Measurements from ENCODE around the gene LRRC32. TPM values are rescaled to one million over a fixed set of nuclear protein-coding genes. Genes with fewer than 3 reads are reported as not detected.
"Not testable (repeated sequence)": the region's sequence is repeated elsewhere in the genome, so short reads cannot be mapped to it uniquely, and the experiment has no call there.

The LRRC32 gene
- total RNA-seq, 1 donor from 2014 or later, result 25.8 TPM

DNA sequence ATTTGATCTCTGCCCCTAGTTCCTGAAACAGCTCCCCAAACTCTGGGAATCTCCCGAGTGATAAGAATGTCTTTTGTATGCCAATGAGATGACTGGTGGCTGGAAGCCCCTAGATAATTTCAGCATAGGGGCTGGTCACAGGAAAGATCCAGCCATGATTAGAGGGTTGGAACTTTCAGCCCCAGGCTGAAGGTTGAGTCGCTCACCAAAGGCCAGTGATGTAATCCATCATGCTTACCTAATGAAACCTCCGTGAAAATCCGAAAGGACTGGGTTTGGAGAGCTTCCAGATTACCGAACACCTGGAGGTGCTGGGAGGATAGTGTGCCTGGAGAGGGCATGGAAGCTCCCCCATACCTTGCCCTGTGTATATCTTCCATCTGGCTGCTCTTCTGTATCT is 26.0 kb downstream of the LRRC32 start:
- ChIA-PET CTCF (no interaction called here), POLR2A (no interaction called here)
- intact Hi-C loops (cut with micrococcal nuclease), result no loop called here
- Mint-ChIP-seq H3K4me3 (no peak overlapping the region), H3K36me3 (ENCODE audit: low read depth) (no peaks in the 10 kb centered on the region), H3K27me3 (peaks cover 33% of the 10 kb centered on the region), H3K27ac (no peak overlapping the region), H3K9me3 (peaks cover 5% of the 10 kb centered on the region), H3K4me1 (peaks cover 28% of the 10 kb centered on the region)
- no peak for ATAC-seq (ENCODE audit: low read depth)
- TF ChIP-seq, protein P1, sequence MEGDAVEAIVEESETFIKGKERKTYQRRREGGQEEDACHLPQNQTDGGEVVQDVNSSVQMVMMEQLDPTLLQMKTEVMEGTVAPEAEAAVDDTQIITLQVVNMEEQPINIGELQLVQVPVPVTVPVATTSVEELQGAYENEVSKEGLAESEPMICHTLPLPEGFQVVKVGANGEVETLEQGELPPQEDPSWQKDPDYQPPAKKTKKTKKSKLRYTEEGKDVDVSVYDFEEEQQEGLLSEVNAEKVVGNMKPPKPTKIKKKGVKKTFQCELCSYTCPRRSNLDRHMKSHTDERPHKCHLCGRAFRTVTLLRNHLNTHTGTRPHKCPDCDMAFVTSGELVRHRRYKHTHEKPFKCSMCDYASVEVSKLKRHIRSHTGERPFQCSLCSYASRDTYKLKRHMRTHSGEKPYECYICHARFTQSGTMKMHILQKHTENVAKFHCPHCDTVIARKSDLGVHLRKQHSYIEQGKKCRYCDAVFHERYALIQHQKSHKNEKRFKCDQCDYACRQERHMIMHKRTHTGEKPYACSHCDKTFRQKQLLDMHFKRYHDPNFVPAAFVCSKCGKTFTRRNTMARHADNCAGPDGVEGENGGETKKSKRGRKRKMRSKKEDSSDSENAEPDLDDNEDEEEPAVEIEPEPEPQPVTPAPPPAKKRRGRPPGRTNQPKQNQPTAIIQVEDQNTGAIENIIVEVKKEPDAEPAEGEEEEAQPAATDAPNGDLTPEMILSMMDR (IDR thresholded peaks at IDR 0.05), result no peak
- DNase-seq, result no peak

DNA sequence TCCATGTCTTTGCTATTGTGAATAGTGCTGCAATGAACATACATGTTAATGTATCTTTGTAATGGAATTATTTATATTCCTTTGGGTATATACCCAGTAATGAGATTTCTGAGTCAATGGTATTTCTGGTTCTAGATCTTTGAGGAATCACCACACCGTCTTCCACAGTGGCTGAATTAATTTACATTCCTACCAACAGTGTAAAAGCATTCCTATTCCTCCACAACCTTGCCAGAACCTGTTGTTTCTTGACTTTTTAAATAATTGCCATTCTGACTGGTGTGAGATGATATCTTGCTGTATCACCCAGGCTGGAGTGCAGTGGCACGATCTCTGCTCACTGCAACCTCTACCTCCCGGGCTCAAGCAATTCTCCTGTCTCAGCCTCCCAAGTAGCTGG is 26.8 kb downstream of the LRRC32 start:
- intact Hi-C loops (cut with micrococcal nuclease); CTCF ChIA-PET; H3K27ac Mint-ChIP-seq; H3K36me3 Mint-ChIP-seq (ENCODE audit: low read depth); H3K9me3 Mint-ChIP-seq; DNase-seq; ATAC-seq (ENCODE audit: low read depth); POLR2A ChIA-PET; H3K4me3 Mint-ChIP-seq: not testable (repeated sequence)
- Mint-ChIP-seq H3K4me1 (peaks cover 36% of the 10 kb centered on the region), H3K27me3 (peaks cover 33% of the 10 kb centered on the region)

DNA sequence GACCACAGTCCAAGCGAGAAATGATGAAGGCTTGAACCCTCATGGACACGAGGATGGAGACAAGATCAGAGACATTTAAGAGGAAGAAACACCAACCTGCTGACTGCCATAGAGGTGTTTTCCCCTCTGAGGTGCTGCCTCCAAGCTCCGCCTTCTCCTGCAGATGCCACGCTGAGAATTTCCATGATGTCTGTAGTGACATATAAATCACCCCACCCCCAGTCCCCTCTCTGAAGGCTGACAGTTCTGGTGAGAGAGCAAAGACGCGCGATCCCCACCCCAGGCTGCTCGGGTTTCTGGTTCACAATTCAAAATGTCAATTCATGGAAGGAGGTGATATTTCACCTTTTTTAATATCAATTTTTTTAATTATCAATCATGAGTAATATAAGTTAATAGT is 28.2 kb downstream of the LRRC32 start:
- intact Hi-C loops (cut with micrococcal nuclease), result loop anchor here (1.0 kb wide), 2 partner anchors 13 to 30 kb away; no protein-coding TSS in a partner anchor
- H3K4me1 Mint-ChIP-seq, result peaks cover 49% of the 10 kb centered on the region
- H3K27me3 Mint-ChIP-seq, result peaks cover 33% of the 10 kb centered on the region
- TF ChIP-seq, protein P1 (IDR thresholded peaks at IDR 0.05), result no peak
- H3K9me3 Mint-ChIP-seq, result peaks cover 5% of the 10 kb centered on the region
- CTCF ChIA-PET, result interaction anchor here (0.6 kb wide), 1 partner anchor 38 kb away, joined by 3 read pairs; no protein-coding TSS in a partner anchor
- H3K27ac Mint-ChIP-seq, result peak overlapping the region; percentile 76
- DNase-seq, result peak; percentile 20
- H3K36me3 Mint-ChIP-seq (ENCODE audit: low read depth), result no peaks in the 10 kb centered on the region
- POLR2A ChIA-PET, result interaction anchor here (1.0 to 1.5 kb wide), 2 partner anchors 15 to 30 kb away, joined by 5 to 7 read pairs; no protein-coding TSS in a partner anchor
- peak; percentile 45 for ATAC-seq (ENCODE audit: low read depth)
- peak overlapping the region; percentile 28 for H3K4me3 Mint-ChIP-seq

DNA sequence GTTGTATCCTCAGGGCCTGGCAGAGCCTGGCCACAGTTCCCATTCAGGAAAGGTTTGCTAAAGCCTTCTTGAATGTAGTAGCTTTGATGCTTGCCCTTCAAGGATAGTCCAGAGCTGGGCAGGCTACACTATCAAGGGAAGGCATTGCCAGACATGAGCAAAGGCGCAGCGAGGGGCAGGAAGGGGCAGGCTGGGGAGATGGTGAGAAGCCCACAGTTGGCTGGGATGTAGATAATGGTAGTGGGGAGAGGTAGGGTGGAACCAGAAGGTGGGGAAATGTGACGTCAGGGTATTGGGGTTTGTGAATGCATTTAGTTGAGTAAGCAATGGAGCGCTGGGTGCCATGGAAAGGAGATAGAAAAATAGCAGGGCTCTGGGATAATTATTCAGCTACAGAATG is 28.6 kb downstream of the LRRC32 start:
- TF ChIP-seq, protein P1 (IDR thresholded peaks at IDR 0.05), result no peak
- H3K36me3 Mint-ChIP-seq (ENCODE audit: low read depth), result no peaks in the 10 kb centered on the region
- CTCF ChIA-PET, result interaction anchor here (0.6 kb wide), 1 partner anchor 39 kb away, joined by 3 read pairs; no protein-coding TSS in a partner anchor
- peaks cover 5% of the 10 kb centered on the region for H3K9me3 Mint-ChIP-seq
- H3K27me3 Mint-ChIP-seq, result peaks cover 32% of the 10 kb centered on the region
- POLR2A ChIA-PET, result interaction anchor here (1.0 to 1.5 kb wide), 2 partner anchors 15 to 31 kb away, joined by 5 to 7 read pairs; no protein-coding TSS in a partner anchor
- ATAC-seq (ENCODE audit: low read depth) (no peak), DNase-seq (no peak)
- H3K4me1 Mint-ChIP-seq, result peaks cover 54% of the 10 kb centered on the region
- intact Hi-C loops (cut with micrococcal nuclease), result loop anchor here (1.0 kb wide), 2 partner anchors 13 to 30 kb away; no protein-coding TSS in a partner anchor
- no peak overlapping the region for H3K4me3 Mint-ChIP-seq
- H3K27ac Mint-ChIP-seq, result peak overlapping the region; percentile 76

DNA sequence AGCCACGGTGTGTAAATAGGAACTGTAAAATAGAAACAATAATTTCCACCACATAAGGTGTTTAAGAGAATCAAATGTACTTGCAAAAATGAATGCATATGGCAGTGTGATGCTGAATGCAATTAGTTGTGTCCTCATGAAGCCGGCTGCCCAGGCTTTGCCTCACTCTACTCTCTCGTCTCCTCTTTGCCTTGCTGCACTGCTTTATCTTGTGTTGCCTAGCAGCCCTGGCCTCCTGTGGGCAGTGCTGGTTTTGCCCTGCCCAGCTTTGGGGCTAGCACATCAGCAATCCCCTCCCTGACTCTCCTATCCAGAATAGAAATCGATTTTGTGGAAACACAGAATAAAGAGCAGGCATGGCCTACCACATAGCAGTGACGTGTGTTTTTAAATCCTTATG is 30.0 kb downstream of the LRRC32 start:
- Mint-ChIP-seq H3K27ac (no peak overlapping the region), H3K4me3 (no peak overlapping the region), H3K36me3 (ENCODE audit: low read depth) (no peaks in the 10 kb centered on the region), H3K9me3 (no peaks in the 10 kb centered on the region), H3K27me3 (peaks cover 21% of the 10 kb centered on the region), H3K4me1 (peaks cover 67% of the 10 kb centered on the region)
- TF ChIP-seq, protein P1 (IDR thresholded peaks at IDR 0.05), result no peak
- CTCF ChIA-PET, result no interaction called here
- DNase-seq, result no peak
- POLR2A ChIA-PET, result interaction anchor here (0.6 to 1.0 kb wide), 2 partner anchors 9 to 32 kb away, joined by 3 to 4 read pairs; no protein-coding TSS in a partner anchor
- ATAC-seq (ENCODE audit: low read depth), result no peak
- intact Hi-C loops (cut with micrococcal nuclease), result no loop called here

Data from activated B cell treated with CpG ODN at 0.5 μM for 24 hours (primary cell).